IPS-NIHi11 (cell line): ENCODE measurements around the gene CARD11.

Experiments
- DNase-seq: peaks from one replicate; pipeline ENCODE4 v3.0.0; 2012; ENCODE audit warnings: mixed read lengths, low spot score

CARD11 gene

DNA sequence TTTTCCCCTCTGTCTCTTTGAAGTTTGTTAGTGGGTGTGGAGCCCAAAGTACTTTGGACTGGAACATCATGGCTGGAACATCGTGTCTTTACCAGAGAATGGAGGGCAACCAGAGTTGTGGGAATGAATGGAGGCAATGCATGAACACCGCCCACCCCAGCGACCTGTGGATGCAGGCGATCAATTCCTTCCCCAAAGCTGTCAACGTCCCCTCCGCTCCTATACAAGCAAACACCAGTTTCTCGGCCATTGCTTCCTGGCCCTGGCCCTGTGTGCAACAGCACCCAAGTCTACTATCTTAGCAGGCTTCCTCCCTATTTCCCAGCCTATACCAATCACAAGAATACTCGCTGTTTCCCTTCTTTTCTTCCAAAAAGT, 62.6 kb downstream of the CARD11 start:
- DNase-seq = no peak

DNA sequence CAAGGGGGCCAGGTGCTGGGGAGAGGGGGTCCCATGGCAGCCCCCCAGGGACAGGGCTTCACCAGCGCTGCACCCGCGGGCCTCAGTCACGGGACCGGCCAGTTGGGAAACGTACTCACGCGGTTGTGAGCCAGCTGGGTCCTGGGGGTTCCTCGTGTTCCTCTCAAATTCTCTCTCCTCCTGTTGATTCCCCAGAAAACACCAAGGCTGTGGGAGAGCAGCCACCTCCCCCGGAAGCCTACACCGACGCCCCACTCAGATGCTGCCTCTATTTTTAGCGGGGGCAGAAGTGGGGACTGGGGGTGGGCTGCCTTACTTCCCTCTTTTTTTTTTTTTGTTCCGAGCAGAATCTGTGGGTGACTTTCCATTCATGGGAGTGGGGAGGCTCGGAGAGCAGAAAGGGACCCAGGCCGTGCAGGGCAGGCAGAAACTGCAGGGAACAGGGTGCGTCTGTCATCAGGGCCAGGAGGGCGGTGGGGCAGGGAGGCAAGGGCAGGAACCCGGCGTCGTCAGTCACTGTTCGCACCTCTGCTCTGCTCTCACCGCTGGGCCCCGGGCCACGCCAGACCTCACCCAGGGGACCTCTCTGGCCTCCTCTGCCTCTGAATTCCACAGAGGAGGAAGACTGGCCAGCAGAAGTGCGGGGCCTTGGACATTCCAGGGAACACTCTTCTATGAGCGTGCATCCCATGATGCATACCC, 63.1 kb downstream of the CARD11 start:
- DNase-seq = no peak

GRCh38 chr7:2979951-2980350, 63.7 kb downstream of the CARD11 start:
- DNase-seq = no peak

GRCh38 chr7:2979201-2979631, 64.5 kb downstream of the CARD11 start:
- DNase-seq = no peak

DNA sequence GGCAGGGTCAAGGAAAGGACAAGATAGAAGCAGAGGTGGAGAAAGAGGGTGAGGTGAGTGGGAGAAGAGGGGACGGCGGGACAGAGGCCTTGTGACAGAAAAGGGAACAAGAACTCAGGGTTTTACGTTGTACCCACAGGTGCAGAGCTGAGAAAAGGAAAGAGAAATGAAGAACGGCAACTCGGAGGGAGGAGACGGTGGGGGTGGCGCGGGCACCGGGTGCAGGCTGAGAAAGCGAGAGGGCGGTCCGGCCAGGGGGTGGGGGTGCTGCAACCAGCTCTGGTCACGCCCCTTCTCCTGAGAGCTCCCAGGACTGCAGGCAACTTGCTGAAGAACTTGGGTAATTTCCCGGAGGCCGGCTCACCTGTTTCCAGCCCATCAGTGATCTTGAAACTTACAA, 65.3 kb downstream of the CARD11 start:
- peak; percentile 75 for DNase-seq

DNA sequence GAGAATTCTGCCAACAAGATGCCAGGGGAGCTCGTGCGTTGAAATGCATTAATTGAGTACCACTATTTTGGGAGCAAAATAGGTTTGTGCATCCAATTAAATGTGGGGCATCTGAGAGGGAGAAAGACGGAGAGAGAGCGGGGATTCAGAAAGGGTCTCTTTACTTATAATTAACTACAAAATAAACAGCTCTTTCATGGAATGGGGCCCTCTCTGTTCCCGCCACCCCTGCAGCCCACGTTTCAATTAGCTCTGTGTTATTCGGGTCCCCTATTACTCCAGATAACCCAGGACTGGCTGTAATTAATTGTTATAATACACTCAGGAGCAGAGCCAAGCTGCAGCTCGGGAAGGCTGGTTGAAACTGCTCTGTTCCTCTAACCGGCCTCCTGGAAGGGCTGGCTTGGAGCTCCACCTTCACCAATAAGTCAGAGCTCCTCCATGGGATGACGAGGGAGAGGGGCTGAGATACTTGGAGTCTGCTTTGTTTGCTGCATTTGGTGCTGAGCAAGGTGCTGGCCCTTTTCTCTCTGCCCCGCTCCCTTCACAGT, 67.8 kb downstream of the CARD11 start:
- DNase-seq = no peak

DNA sequence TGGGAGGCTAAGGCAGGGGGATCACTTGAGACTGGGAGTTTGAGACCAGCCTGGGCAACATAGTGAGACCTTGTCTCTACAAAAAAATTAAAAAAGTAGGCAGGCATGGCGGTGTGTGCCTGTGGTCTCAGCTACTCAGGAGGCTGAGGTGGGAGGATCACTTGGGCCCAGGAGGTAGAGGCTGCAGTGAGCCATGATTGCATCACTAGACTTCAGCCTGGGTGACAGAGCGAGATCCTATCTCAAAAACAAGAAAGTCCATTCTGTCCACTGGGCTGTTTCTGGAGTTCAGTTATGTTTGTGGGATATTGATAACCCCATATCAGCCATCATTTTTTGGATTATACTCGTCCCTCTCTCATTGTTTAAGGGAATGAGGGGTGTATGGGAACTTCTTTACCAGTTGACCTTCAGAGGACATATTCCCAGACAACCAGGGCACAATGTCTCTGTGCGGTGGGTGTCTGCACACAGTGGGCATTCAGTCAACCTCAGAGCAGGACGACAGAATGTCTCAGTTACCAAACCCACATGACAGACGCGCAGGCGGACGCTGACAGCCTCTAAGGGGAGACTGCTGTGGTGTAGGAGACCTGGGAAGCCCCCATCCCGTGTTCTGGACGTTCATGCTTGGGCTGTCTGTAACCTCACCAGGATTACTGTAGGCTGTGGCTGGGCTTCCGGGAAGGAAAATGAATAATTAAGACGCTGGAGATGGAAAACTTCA, 69.4 kb downstream of the CARD11 start:
- no peak for DNase-seq

DNA sequence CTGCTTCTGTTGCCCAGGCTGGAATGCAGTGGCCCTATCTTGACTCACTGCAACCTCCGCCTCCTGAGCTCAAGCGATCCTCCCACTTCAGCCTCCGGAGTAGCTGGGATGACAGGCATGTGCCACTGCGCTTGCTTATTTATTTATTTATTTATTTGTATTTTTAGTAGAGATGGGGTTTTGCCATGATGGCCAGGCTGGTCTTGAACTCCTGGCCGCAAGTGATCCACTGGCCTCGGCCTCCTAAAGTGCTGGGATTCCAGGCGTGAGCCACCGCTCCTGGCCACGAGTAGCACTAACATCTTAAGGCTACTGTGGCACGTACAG, 70.9 kb downstream of the CARD11 start:
- no peak for DNase-seq

- DNase-seq = no peak
Observed at GRCh38 chr7:2971914-2972834, 71.5 kb downstream of the CARD11 start.

DNA sequence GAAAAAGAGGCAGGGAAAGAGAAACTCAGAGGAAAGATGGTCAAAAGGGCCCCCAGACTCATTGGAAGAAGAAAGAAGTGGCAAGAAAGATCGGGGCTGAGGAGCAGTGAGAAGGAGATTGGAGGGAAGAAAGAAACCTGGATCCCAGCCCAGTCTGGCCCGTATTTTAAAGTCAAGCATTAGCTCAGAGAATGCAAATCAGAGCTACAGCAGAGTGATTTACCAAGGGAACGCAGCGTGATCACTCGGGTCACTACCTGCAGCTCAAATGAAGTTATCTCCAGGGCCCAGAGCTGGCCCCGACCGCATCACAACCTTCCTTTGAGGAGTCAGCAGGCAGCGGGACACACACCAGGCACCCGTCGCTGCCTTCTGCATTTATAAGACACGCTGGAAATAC, 72.8 kb downstream of the CARD11 start:
- no peak for DNase-seq

- no peak for DNase-seq
Observed at GRCh38 chr7:2970307-2970664, 73.4 kb downstream of the CARD11 start.

DNA sequence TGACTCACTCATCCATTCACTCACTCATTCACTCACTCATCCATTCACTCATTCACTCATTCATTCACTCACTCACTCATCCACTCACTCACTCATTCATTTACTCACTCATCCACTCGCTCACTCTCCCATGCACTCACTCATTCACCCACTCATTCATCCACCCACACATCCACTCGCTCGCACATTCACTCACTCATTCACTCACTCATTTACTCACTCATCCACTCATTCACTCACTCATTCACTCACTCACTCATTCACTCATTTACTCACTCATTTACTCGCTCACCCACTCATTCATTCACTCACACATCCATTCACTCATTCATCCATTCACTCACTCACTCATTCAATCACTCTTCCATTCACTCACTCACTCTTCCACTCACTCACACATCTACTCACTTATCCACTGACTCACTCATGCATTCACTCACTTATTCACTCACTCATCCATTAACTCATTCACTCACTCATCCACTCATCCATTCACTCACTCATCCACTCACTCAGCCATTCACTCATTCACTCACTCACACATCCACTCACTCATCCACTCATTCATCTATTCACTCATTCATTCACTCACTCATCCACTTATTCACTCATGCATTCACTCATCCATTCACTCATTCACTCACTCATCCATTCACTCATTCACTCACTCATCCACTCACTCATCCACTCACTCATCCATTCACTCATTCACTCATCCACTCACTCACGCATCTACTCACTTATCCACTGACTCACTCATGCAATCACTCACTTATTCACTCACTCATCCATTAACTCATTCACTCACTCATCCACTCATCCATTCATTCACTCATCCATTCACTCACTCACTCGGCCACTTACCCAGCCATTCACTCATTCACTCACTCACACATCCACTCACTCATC, 74.0 kb downstream of the CARD11 start:
- no peak for DNase-seq

DNA sequence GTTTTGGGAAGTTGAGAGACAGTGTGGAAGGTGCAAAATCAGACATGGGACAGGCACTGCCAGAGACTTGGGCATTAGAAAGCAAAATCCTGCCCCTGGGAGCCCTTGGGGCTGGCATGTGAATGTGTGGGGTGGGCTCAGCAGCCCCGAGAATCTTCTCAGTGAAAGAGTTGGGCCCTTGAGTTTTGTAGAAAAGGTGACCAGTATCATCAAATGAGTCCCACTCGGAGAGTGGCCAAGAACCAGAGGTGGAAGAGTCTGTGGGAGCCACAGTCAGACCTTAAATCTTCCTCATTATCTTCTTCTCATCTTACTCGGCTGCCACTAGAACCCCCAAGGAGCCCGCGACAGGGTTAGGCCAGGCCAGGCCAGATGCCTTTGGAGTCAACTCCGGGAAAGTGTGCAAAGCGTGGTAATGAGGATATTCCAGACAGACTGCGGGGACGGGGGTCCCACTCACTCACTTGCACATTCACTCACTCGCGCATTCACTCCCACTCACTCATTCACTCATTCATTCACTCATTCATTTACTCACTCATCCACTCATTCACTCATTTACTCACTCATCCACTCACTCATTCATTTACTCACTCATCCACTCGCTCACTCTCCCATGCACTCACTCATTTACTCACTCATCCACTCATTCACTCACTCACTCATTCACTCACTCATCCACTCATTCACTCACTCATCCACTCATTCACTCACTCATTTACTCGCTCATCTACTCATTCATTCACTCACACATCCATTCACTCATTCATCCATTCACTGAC, 74.9 kb downstream of the CARD11 start:
- no peak for DNase-seq

DNA sequence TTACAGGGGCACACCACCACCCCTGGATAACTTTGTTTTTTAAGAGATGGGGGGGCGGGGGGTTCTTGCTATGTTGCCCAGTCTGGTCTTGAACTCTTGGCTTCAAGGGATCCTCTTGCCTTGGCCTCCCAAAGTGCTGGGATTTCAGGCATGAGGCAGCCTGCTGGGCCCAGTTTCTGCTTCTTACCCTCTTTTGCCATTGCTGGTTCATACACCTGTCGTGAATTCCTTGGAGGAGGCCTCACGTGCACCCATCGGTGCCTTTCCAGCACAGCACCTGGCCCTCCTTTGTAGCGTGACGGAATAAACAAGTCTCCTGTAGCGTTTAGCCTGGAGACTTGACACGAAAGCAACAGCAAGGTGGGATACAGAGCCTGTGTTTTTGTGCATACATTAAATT, 75.5 kb downstream of the CARD11 start:
- no peak for DNase-seq

DNA sequence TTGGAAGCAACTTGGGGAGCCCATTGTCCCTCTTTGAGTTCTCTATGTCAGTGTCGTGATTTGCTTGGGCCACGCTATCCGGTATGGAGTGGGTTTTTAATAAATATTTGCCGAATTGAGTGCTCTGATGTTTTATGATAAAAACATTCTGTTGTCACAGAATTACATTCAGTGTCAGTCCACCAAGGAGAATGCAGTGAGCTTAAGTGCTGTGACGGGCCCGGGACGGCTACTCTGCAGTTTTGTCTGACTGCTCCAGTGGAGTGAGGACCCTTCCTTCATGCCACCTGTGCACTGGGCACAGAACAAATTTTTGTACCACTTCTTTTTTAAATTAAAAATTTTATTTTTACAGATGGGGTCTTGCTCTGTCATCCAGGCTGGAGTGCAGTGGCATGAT, 76.0 kb downstream of the CARD11 start:
- DNase-seq = no peak

DNA sequence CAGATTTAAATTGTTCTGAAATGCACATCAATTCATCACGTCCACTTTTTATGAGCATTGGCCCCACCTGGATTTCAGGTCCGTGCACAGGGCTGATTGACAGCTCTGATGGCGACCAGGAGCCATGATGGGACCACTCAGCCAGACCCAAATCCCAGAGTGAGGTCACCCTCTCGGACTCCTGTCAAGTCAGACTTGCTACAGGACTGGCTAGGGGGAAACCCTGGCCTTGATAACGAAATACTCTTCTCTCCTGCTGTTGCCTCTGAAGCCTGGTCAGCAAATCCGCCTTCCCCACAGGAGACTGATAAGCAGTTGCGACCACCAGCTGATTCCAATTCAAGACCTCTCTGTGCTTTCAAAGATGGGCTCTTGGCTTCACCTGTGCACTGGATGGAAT, 76.4 kb downstream of the CARD11 start:
- no peak for DNase-seq

GRCh38 chr7:2966466-2967078, 77.1 kb downstream of the CARD11 start:
- no peak for DNase-seq

GRCh38 chr7:2965745-2966270, 77.9 kb downstream of the CARD11 start:
- no peak for DNase-seq

DNA sequence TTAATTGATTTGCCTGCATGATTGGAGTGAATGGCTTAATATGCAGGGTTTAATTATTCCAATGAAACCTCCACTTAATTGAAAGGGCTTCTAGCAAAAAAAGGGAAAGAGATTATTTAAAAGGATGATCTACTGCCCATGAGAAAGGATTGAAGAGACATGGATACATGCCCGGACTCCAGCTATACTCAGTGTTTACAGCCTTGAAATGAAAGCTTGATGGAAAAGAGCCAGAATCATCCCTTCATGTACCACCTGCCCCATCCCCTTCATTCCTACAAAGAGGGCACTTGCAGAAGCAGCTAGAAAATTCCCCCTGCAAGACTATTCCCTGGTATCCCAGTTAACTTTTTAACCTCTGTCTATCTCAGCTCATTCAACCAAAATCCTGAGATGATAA, 78.4 kb downstream of the CARD11 start:
- no peak for DNase-seq

DNA sequence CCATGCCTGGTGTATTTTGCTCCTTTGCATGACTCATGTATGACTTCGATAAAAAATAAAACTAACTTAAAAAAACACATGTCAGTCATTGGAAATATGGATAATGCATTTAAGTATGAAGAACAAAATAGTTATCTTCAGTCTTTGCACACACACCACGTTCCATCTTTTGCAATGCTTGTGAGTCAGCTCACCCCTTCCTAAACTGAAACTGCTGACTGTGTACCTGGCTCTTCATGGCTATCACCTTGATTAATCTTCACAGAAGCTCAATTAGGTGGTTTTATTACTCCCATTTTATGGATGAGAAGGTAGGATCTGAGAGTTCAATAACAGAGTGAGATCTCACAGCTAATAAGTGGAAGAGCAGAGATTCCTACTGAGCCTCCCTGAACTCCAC, 79.5 kb downstream of the CARD11 start:
- no peak for DNase-seq
